OCI-LY1 (cell line): ENCODE data around the gene ANKRD1.

Experiments used
- H2AFZ ChIP-seq: fragments of 200-600 bp; sonication (generic), shearing (Covaris generic); 2 replicates; pipeline ENCODE4 v1.6.0; 2014; ENCODE audit warnings: antibody characterized with exemption, mild to moderate bottlenecking, low read length
- H3F3A ChIP-seq: fragments of 200-600 bp; sonication (generic), shearing (Covaris generic); 2 replicates; pipeline ENCODE4 v1.6.0; 2014; ENCODE audit warnings: mild to moderate bottlenecking, antibody characterized with exemption, low read length, moderate library complexity; ENCODE audit not compliant: insufficient read depth
- H3K27ac ChIP-seq: fragments of 200-600 bp; sonication (generic); 2 replicates; pipeline ENCODE4 v1.5.1; 2014; ENCODE audit warnings: low read length, mixed run types, mild to moderate bottlenecking, low read depth; ENCODE audit not compliant: poor library complexity, severe bottlenecking
- H3K27me3 ChIP-seq: fragments of 200-600 bp; sonication (generic); 2 replicates; pipeline ENCODE4 v1.6.0; 2014; ENCODE audit warnings: antibody characterized with exemption, mild to moderate bottlenecking, low read length, moderate library complexity; ENCODE audit not compliant: insufficient read depth
- H3K36me3 ChIP-seq: fragments of 200-600 bp; sonication (generic); 2 replicates; pipeline ENCODE4 v1.6.1; 2014; ENCODE audit warnings: mild to moderate bottlenecking, antibody characterized with exemption, low read length, moderate library complexity, mixed read lengths; ENCODE audit not compliant: insufficient read depth
- H3K4me1 ChIP-seq: fragments of 200-600 bp; sonication (generic); 2 replicates; pipeline ENCODE4 v1.5.1; 2014; ENCODE audit warnings: mild to moderate bottlenecking, low read length, moderate library complexity; ENCODE audit not compliant: insufficient read depth, severe bottlenecking
- H3K4me2 ChIP-seq: fragments of 200-600 bp; sonication (generic), shearing (Covaris generic); 2 replicates; pipeline ENCODE4 v1.6.1; 2014; ENCODE audit warnings: low read length
- H3K4me3 ChIP-seq: fragments of 200-600 bp; sonication (generic); 2 replicates; pipeline ENCODE4 v1.5.1; 2014; ENCODE audit warnings: low read length, low read depth, mild to moderate bottlenecking, mixed read lengths; ENCODE audit not compliant: poor library complexity, severe bottlenecking
- H3K79me2 ChIP-seq: fragments of 200-600 bp; shearing (Covaris generic); 2 replicates; pipeline ENCODE4 v1.6.1; 2016; ENCODE audit warnings: mixed run types, low read length, mixed read lengths; ENCODE audit not compliant: insufficient read depth
- H3K9ac ChIP-seq: fragments of 200-600 bp; sonication (generic), shearing (Covaris generic); 2 replicates; pipeline ENCODE4 v1.6.1; 2014; ENCODE audit warnings: mild to moderate bottlenecking, low read length, mixed read lengths
- H3K9me2 ChIP-seq: fragments of 200-600 bp; sonication (generic), shearing (Covaris generic); 2 replicates; pipeline ENCODE4 v1.6.1; 2014; ENCODE audit warnings: low read depth, mild to moderate bottlenecking, low read length, mixed read lengths
- H3K9me3 ChIP-seq: fragments of 200-600 bp; shearing (Covaris generic); 2 replicates; pipeline ENCODE4 v1.6.1; 2014; ENCODE audit warnings: low read length, mixed read lengths
- H4K20me1 ChIP-seq: fragments of 200-600 bp; sonication (generic), shearing (Covaris generic); 2 replicates; pipeline ENCODE4 v1.6.0; 2016; ENCODE audit warnings: mild to moderate bottlenecking, low read length; ENCODE audit not compliant: insufficient read depth
- CTCF ChIP-seq: fragments of 200-600 bp; sonication (generic), shearing (Covaris generic); IDR thresholded peaks from 2 replicates; pipeline ENCODE4 v1.5.1; 2017; ENCODE audit warnings: mild to moderate bottlenecking, antibody characterized with exemption, low read length, moderate library complexity, mixed read lengths
- EZH2 ChIP-seq: fragments of 200-600 bp; sonication (generic), shearing (Covaris generic); IDR thresholded peaks from 2 replicates; pipeline ENCODE4 v1.8.0; 2017; ENCODE audit warnings: borderline replicate concordance, mixed run types, mild to moderate bottlenecking, antibody characterized with exemption, low read length, moderate library complexity, mixed read lengths

ANKRD1 gene

GRCh38 chr10:90936276-90936659 is 15.4 kb upstream of the ANKRD1 start:
- Histone ChIP-seq H3K36me3 (no peaks in the 10 kb centered on the region), H3K4me3 (no peak overlapping the region), H3K4me2 (no peak overlapping the region), H3K79me2 (no peaks in the 10 kb centered on the region), H3K4me1 (no peaks in the 10 kb centered on the region), H3K27me3 (no peaks in the 10 kb centered on the region), H3K27ac (no peak overlapping the region), H3K9me3 (no peaks in the 10 kb centered on the region), H2AFZ (no peak overlapping the region), H3F3A (no peaks in the 10 kb centered on the region), H4K20me1 (no peaks in the 10 kb centered on the region), H3K9me2 (no peaks in the 10 kb centered on the region), H3K9ac (no peak overlapping the region)
- TF ChIP-seq CTCF, result no peak
- no peak for TF ChIP-seq EZH2

- no peak overlapping the region for H3K27ac ChIP-seq
- no peaks in the 10 kb centered on the region for H3K4me1 ChIP-seq
Measured at GRCh38 chr10:90935581-90936275, 14.8 kb upstream of the ANKRD1 start.

GRCh38 chr10:90930971-90931871 is 10.3 kb upstream of the ANKRD1 start:
- Histone ChIP-seq H3K36me3 (no peaks in the 10 kb centered on the region), H3K4me2 (no peak overlapping the region), H3K4me1 (no peaks in the 10 kb centered on the region), H2AFZ (no peak overlapping the region), H3F3A (no peaks in the 10 kb centered on the region), H3K9ac (no peak overlapping the region), H3K9me3 (no peaks in the 10 kb centered on the region), H4K20me1 (no peaks in the 10 kb centered on the region), H3K4me3 (no peak overlapping the region), H3K27ac (no peak overlapping the region), H3K79me2 (no peaks in the 10 kb centered on the region), H3K27me3 (no peaks in the 10 kb centered on the region), H3K9me2 (no peaks in the 10 kb centered on the region)
- TF ChIP-seq CTCF (no peak), EZH2 (no peak)

More at GRCh38 chr10:90935581-90936275, 14.8 kb upstream of the ANKRD1 start:
- Histone ChIP-seq H3F3A (no peaks in the 10 kb centered on the region), H3K4me3 (no peak overlapping the region), H3K9ac (no peak overlapping the region), H3K9me3 (no peaks in the 10 kb centered on the region), H3K4me2 (no peak overlapping the region), H3K27me3 (no peaks in the 10 kb centered on the region), H3K36me3 (no peaks in the 10 kb centered on the region), H3K79me2 (no peaks in the 10 kb centered on the region), H4K20me1 (no peaks in the 10 kb centered on the region), H3K9me2 (no peaks in the 10 kb centered on the region), H2AFZ (no peak overlapping the region)
- TF ChIP-seq CTCF (no peak), EZH2 (no peak)
